ENCODE results near the gene DEDD.

DEDD gene

GRCh38 chr1:161132410-161133219, at the start of gene DEDD:
Gene DEDD (minus strand): TSS chr1:161132667. CDS start chr1:161124462, 8,205 bp downstream.
- H3K4me3 ChIP-seq (ENCODE audit: control insufficient read depth, low read depth, low read length) = peak within 1 kb of the TSS; percentile 63
- peak; percentile 2 for TF ChIP-seq CTCF (IDR thresholded peaks at IDR 0.05; ENCODE audit: control insufficient read depth, insufficient read depth, low read depth, low read length, missing control alignments)
- peak; percentile 90 for DNase-seq (ENCODE audit: low read depth)

GRCh38 chr1:161182214-161182613, 49.7 kb upstream of the DEDD start:
- DNase-seq (ENCODE audit: low read depth) = no peak
- H3K4me3 ChIP-seq (ENCODE audit: control insufficient read depth, low read depth, low read length) = no peak overlapping the region
- TF ChIP-seq CTCF (IDR thresholded peaks at IDR 0.05; ENCODE audit: control insufficient read depth, insufficient read depth, low read depth, low read length, missing control alignments) = no peak

- DNase-seq (ENCODE audit: low read depth) = no peak
- TF ChIP-seq CTCF (IDR thresholded peaks at IDR 0.05; ENCODE audit: control insufficient read depth, insufficient read depth, low read depth, low read length, missing control alignments) = peak; percentile 38
These were observed 48.2 kb upstream of the DEDD start for GRCh38 chr1:161180639-161181038.

GRCh38 chr1:161179698-161180097, 47.2 kb upstream of the DEDD start:
- TF ChIP-seq CTCF (IDR thresholded peaks at IDR 0.05; ENCODE audit: control insufficient read depth, insufficient read depth, low read depth, low read length, missing control alignments) = no peak
- DNase-seq (ENCODE audit: low read depth) = no peak
- H3K4me3 ChIP-seq (ENCODE audit: control insufficient read depth, low read depth, low read length) = no peak overlapping the region

More at GRCh38 chr1:161180639-161181038, 48.2 kb upstream of the DEDD start:
- H3K4me3 ChIP-seq (ENCODE audit: control insufficient read depth, low read depth, low read length) = no peak overlapping the region

- no peak for DNase-seq (ENCODE audit: low read depth)
- no peak overlapping the region; the same call in 1 of the 2 replicates for H3K4me3 ChIP-seq (ENCODE audit: control insufficient read depth, low read depth, low read length)
- no peak for TF ChIP-seq CTCF (IDR thresholded peaks at IDR 0.05; ENCODE audit: control insufficient read depth, insufficient read depth, low read depth, low read length, missing control alignments)
These were observed 45.4 kb upstream of the DEDD start for GRCh38 chr1:161177936-161178244.

GRCh38 chr1:161177112-161177935, 44.9 kb upstream of the DEDD start, which contains the start of gene B4GALT3:
Gene B4GALT3 (minus strand): TSS chr1:161177507. CDS start chr1:161176060, 1,447 bp downstream.
- peak within 1 kb of the TSS; percentile 99 for H3K4me3 ChIP-seq (ENCODE audit: control insufficient read depth, low read depth, low read length)
- no peak for TF ChIP-seq CTCF (IDR thresholded peaks at IDR 0.05; ENCODE audit: control insufficient read depth, insufficient read depth, low read depth, low read length, missing control alignments)
- no peak for DNase-seq (ENCODE audit: low read depth)
